ENCODE measurements around the gene SDK2.

SDK2 gene

GRCh38 chr17:73632513-73632912, 11.7 kb downstream of the SDK2 start:
- Histone ChIP-seq H3K9me2 (replicated peaks; ENCODE audit: control insufficient read depth, low read length) (no peaks in the 10 kb centered on the region), H3K79me2 (ENCODE audit: control insufficient read depth, low read length) (no peaks in the 10 kb centered on the region), H3F3A (ENCODE audit: control insufficient read depth, insufficient read depth) (no peaks in the 10 kb centered on the region), H3K27ac (ENCODE audit: low read depth, low read length) (no peak overlapping the region), H3K4me3 (ENCODE audit: low read length) (no peak overlapping the region), H4K20me1 (ENCODE audit: control insufficient read depth, insufficient read depth, low read depth, low read length) (no peaks in the 10 kb centered on the region), H3K4me1 (ENCODE audit: control insufficient read depth, low read length) (no peaks in the 10 kb centered on the region), H3K9me3 (ENCODE audit: control insufficient read depth, insufficient read depth, low read length) (no peaks in the 10 kb centered on the region), H3K27me3 (ENCODE audit: control insufficient read depth, low read length) (no peaks in the 10 kb centered on the region), H3K4me2 (ENCODE audit: low read length) (no peak overlapping the region), H3K36me3 (ENCODE audit: control insufficient read depth, low read length) (no peaks in the 10 kb centered on the region)
- TF ChIP-seq EZH2phosphoT487 (IDR thresholded peaks at IDR 0.05; ENCODE audit: borderline replicate concordance, low read length) (no peak), CTCF (IDR thresholded peaks at IDR 0.05; ENCODE audit: low read depth, low read length, poor library complexity, severe bottlenecking) (no peak)

- no peaks in the 10 kb centered on the region for H3K27me3 ChIP-seq (ENCODE audit: control insufficient read depth, low read length)
- no peak overlapping the region for H3K4me2 ChIP-seq (ENCODE audit: low read length)
- no peaks in the 10 kb centered on the region for H3K36me3 ChIP-seq (ENCODE audit: control insufficient read depth, low read length)
- H3K9me2 ChIP-seq (replicated peaks; ENCODE audit: control insufficient read depth, low read length), result no peaks in the 10 kb centered on the region
- H3K4me3 ChIP-seq (ENCODE audit: low read length), result no peak overlapping the region
- no peaks in the 10 kb centered on the region for H3F3A ChIP-seq (ENCODE audit: control insufficient read depth, insufficient read depth)
- H3K79me2 ChIP-seq (ENCODE audit: control insufficient read depth, low read length), result no peaks in the 10 kb centered on the region
- no peaks in the 10 kb centered on the region for H3K9me3 ChIP-seq (ENCODE audit: control insufficient read depth, insufficient read depth, low read length)
- H3K27ac ChIP-seq (ENCODE audit: low read depth, low read length), result no peak overlapping the region
- H3K4me1 ChIP-seq (ENCODE audit: control insufficient read depth, low read length), result no peaks in the 10 kb centered on the region
- TF ChIP-seq EZH2phosphoT487 (IDR thresholded peaks at IDR 0.05; ENCODE audit: borderline replicate concordance, low read length) (no peak), CTCF (IDR thresholded peaks at IDR 0.05; ENCODE audit: low read depth, low read length, poor library complexity, severe bottlenecking) (no peak)
- H4K20me1 ChIP-seq (ENCODE audit: control insufficient read depth, insufficient read depth, low read depth, low read length), result no peaks in the 10 kb centered on the region
These were observed 13.2 kb downstream of the SDK2 start for GRCh38 chr17:73630965-73631595.

- no peaks in the 10 kb centered on the region for H3K27me3 ChIP-seq (ENCODE audit: control insufficient read depth, low read length)
- no peaks in the 10 kb centered on the region for H3F3A ChIP-seq (ENCODE audit: control insufficient read depth, insufficient read depth)
- H3K9me3 ChIP-seq (ENCODE audit: control insufficient read depth, insufficient read depth, low read length), result no peaks in the 10 kb centered on the region
- H3K4me2 ChIP-seq (ENCODE audit: low read length), result no peak overlapping the region
- no peak for TF ChIP-seq EZH2phosphoT487 (IDR thresholded peaks at IDR 0.05; ENCODE audit: borderline replicate concordance, low read length)
- no peak for TF ChIP-seq CTCF (IDR thresholded peaks at IDR 0.05; ENCODE audit: low read depth, low read length, poor library complexity, severe bottlenecking)
- no peaks in the 10 kb centered on the region for H3K4me1 ChIP-seq (ENCODE audit: control insufficient read depth, low read length)
- no peaks in the 10 kb centered on the region for H3K36me3 ChIP-seq (ENCODE audit: control insufficient read depth, low read length)
- no peaks in the 10 kb centered on the region for H3K79me2 ChIP-seq (ENCODE audit: control insufficient read depth, low read length)
- no peak overlapping the region for H3K4me3 ChIP-seq (ENCODE audit: low read length)
- no peaks in the 10 kb centered on the region for H4K20me1 ChIP-seq (ENCODE audit: control insufficient read depth, insufficient read depth, low read depth, low read length)
- no peak overlapping the region for H3K27ac ChIP-seq (ENCODE audit: low read depth, low read length)
- H3K9me2 ChIP-seq (replicated peaks; ENCODE audit: control insufficient read depth, low read length), result no peaks in the 10 kb centered on the region
These were observed 13.7 kb downstream of the SDK2 start for GRCh38 chr17:73630531-73630930.

All from DOHH2 (cell line).